Gastroesophageal sphincter (tissue), 3 donors: ENCODE measurements around the gene SH3GL3.

Source experiments
- EP300 ChIP-seq: sonication (generic); formaldehyde crosslinking; IDR thresholded peaks from one replicate; pipeline ENCODE4 v1.6.1; 2017; ENCODE audit warnings: antibody characterized with exemption, mild to moderate bottlenecking
- POLR2A ChIP-seq, 2 donors: fragments of 450-650 bp; IDR thresholded peaks; one replicate each; pipeline ENCODE4 v1.6.1; 2017; ENCODE audit warnings: antibody characterized with exemption in 2 of 2, mild to moderate bottlenecking in 2 of 2, moderate library complexity in 1 of 2
- TF ChIP-seq, protein P1 (sequence below), 4 experiments: fragments of 200-600 bp in 2 of 4; fragments of 450-650 bp in 2 of 4; sonication (generic) in 1 of 4; IDR thresholded peaks; one replicate each; pipeline ENCODE4 v1.5.1; 2017 to 2019; ENCODE audit warnings: antibody characterized with exemption in 4 of 4, mild to moderate bottlenecking in 2 of 4, moderate library complexity in 2 of 4

DNA sequence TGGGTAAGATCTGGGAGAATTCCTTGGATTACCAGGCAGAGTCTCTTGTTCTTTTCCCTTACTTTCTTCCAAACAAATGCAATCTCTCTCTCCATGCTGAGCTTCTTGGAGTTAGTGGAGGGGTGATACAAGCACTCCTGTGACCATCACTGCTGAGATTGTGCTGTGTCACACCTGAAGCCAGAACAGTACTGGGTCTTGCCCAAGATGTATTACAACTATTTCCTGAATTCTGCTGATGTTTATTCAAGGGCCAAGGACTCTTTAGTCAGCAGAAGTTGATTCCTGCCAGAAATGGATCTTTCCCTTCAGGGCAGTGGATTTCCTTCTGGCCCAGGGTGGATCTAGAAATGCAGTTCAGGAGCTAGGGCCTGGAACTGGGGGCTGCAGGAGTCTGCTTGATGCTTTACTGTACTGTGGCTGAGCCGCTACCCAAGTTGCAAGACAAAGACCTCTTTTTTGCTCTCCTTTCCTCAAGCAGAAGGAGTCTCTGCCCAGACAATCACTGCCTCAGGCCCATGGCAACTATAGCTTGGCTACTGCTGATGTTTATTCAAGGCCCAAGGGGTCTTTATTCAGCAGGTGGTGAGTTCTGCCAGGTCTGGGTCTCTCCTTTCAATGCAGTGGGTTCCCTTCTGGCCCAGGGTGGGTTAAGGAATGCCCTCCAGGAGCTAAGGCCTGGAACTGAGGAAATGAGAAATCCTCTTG lies 98.8 kb downstream of the SH3GL3 start:
- TF ChIP-seq EP300, result no peak
- no peak for TF ChIP-seq POLR2A (IDR thresholded peaks at IDR 0.05)
- TF ChIP-seq, protein P1, sequence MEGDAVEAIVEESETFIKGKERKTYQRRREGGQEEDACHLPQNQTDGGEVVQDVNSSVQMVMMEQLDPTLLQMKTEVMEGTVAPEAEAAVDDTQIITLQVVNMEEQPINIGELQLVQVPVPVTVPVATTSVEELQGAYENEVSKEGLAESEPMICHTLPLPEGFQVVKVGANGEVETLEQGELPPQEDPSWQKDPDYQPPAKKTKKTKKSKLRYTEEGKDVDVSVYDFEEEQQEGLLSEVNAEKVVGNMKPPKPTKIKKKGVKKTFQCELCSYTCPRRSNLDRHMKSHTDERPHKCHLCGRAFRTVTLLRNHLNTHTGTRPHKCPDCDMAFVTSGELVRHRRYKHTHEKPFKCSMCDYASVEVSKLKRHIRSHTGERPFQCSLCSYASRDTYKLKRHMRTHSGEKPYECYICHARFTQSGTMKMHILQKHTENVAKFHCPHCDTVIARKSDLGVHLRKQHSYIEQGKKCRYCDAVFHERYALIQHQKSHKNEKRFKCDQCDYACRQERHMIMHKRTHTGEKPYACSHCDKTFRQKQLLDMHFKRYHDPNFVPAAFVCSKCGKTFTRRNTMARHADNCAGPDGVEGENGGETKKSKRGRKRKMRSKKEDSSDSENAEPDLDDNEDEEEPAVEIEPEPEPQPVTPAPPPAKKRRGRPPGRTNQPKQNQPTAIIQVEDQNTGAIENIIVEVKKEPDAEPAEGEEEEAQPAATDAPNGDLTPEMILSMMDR (IDR thresholded peaks at IDR 0.05), result no peak
